Activated CD4-positive, CD25-positive, alpha-beta regulatory T cell (primary cell): Measurements from ENCODE around the gene PON3.

Experiments
- DNase-seq, 4 experiments: peaks; one replicate each; lab custom pipeline; 2025; lab: John Stamatoyannopoulos, UW

Gene PON3

GRCh38 chr7:95396136-95397032, at the start of gene PON3:
Gene PON3, minus strand, starts transcription at chr7:95396375. Its CDS starts 25 bp downstream, at chr7:95396350.
- no peak for DNase-seq

GRCh38 chr7:95444796-95445195, 48.6 kb upstream of the PON3 start:
- no peak for DNase-seq

GRCh38 chr7:95441042-95441823, 45.1 kb upstream of the PON3 start:
- no peak for DNase-seq

GRCh38 chr7:95440394-95441038, 44.3 kb upstream of the PON3 start:
- DNase-seq: no peak

GRCh38 chr7:95436407-95436806, 40.2 kb upstream of the PON3 start:
- DNase-seq: no peak

- no peak for DNase-seq
Measured at GRCh38 chr7:95435422-95435780, 39.2 kb upstream of the PON3 start.

GRCh38 chr7:95434557-95435421, 38.6 kb upstream of the PON3 start, which contains the start of gene PON2:
Gene PON2, minus strand, starts transcription at chr7:95435028. Its CDS starts 77 bp downstream, at chr7:95434951.
- DNase-seq: peak in 2 of 4 experiments; percentile 1 to 6

GRCh38 chr7:95433952-95434556, 37.9 kb upstream of the PON3 start:
- no peak for DNase-seq

- DNase-seq: no peak
Measured at GRCh38 chr7:95433129-95433528, 37.0 kb upstream of the PON3 start.

- DNase-seq: no peak
Measured at GRCh38 chr7:95432606-95433005, 36.4 kb upstream of the PON3 start.

- DNase-seq: no peak
Measured at GRCh38 chr7:95430864-95431263, 34.7 kb upstream of the PON3 start.

GRCh38 chr7:95429241-95429990, 33.2 kb upstream of the PON3 start:
- no peak for DNase-seq

- no peak for DNase-seq
Measured at GRCh38 chr7:95427914-95428516, 31.8 kb upstream of the PON3 start.

GRCh38 chr7:95427166-95427565, 31.0 kb upstream of the PON3 start:
- DNase-seq: no peak

- DNase-seq: no peak
Measured at GRCh38 chr7:95425694-95426093, 29.5 kb upstream of the PON3 start.

GRCh38 chr7:95424716-95425115, 28.5 kb upstream of the PON3 start:
- no peak for DNase-seq

GRCh38 chr7:95421847-95422444, 25.8 kb upstream of the PON3 start:
- no peak for DNase-seq

- no peak for DNase-seq
Measured at GRCh38 chr7:95421000-95421846, 25.0 kb upstream of the PON3 start.

GRCh38 chr7:95412075-95412474, 15.9 kb upstream of the PON3 start:
- DNase-seq: no peak
